Lower lobe of right lung (tissue), 2 donors: ENCODE data around the gene CEP120. TPM values are rescaled to one million over a fixed set of nuclear protein-coding genes. Genes with fewer than 3 reads are reported as not detected.

Experiments used
- ATAC-seq, 2 donors: fragments of 200-7000 bp; cut with Tn5 transposase; one replicate each; pipeline ENCODE4 v1.9.1; 2020 to 2022; ENCODE audit warnings: mild to moderate bottlenecking in 2 of 2, moderate library complexity in 2 of 2
- DNase-seq: peaks from one replicate; pipeline ENCODE4 v3.0.0-alpha.2; 2020
- H3K27ac ChIP-seq: fragments of 200-600 bp; one replicate; pipeline ENCODE4 v1.8.0; 2022
- H3K27me3 ChIP-seq: fragments of 200-600 bp; one replicate; pipeline ENCODE4 v1.8.0; 2022; ENCODE audit warnings: low read depth
- H3K36me3 ChIP-seq: fragments of 200-600 bp; one replicate; pipeline ENCODE4 v1.8.0; 2022; ENCODE audit warnings: mild to moderate bottlenecking
- H3K4me1 ChIP-seq: fragments of 200-600 bp; one replicate; pipeline ENCODE4 v1.8.0; 2022
- H3K4me3 ChIP-seq: fragments of 200-600 bp; one replicate; pipeline ENCODE4 v1.8.0; 2022; ENCODE audit warnings: mild to moderate bottlenecking
- H3K9me3 ChIP-seq: fragments of 200-600 bp; one replicate; pipeline ENCODE4 v1.8.0; 2022
- CTCF ChIP-seq: fragments of 200-600 bp; IDR thresholded peaks from one replicate; pipeline ENCODE4 v1.8.0; 2022; ENCODE audit warnings: antibody characterized with exemption, mild to moderate bottlenecking
- intact Hi-C: fragments of 100-400 bp; cut with DNase I; formaldehyde crosslinking; loops from one replicate; pipeline ENCODE4 v1.11.0; 2022
- total RNA-seq: library from RNA; stranded (reverse); fragmentation: NEBNext Ultra II Directional; extraction: Animal tissue kit (Norgen Biotek cat#: 25700); gene quantifications from one replicate; pipeline ENCODE4 v1.2.1, GENCODE V29; 2021
- donor health status: DM: no; HTN: yes; CAD: no; lungs with severe emphysema.

Gene CEP120
- total RNA-seq, 1 donor from 2014 or later, result 22.3 TPM

DNA sequence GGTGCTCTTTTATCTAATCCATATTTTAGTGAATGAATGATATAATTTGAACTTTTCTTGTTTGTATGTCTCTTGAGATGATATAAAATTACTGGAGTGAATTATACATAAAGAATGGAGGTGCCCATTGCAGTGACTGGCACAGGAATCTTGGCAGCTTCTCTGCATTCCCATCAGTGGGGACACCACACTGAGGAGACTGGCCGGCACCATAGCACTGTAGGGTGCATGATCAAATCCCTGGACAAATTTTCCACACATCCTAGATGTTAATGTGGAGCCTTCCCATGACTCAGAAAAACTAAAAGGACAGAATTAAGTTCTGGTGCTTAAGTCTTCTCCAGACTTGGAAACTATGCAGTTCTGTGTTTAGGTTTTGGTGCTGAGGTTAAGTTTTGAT, 124.1 kb downstream of the CEP120 start:
- DNase-seq (no peak), ATAC-seq (no peak)
- no peak for TF ChIP-seq CTCF
- Histone ChIP-seq H3K36me3 (no peaks in the 10 kb centered on the region), H3K9me3 (no peaks in the 10 kb centered on the region), H3K27me3 (no peaks in the 10 kb centered on the region), H3K4me3 (no peak overlapping the region), H3K4me1 (no peaks in the 10 kb centered on the region), H3K27ac (no peak overlapping the region)
- intact Hi-C loops, result no loop called here

DNA sequence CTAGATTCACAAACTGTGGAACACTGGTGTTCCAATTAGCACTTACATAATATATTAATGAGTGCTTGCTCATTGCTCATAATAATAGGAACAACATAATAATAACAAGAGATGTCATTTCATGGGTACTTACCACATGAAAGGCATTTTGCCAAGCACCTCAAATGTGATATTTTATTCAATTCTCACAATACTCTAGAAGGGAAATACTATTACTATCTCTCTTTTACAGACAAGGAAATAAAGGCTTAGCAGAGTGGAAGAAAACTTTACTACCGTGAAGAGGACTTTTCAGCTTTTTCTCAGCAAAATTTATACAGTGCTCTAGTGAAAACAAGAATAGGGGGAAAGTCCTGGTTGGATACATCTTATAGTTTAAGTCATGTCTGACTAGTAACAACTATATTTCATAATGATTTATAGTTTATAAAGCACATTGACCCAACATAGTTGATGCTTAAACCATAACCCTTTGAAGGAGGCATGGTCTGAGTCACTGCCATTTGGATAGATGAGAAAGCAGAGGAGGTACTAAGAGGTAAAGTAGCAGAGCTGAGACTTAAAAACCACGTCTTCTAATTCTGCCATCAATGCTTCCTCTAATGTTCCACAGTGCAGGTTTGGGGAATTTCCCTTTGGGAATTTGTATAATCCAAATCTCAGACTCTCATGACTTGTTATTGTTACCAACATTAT, 124.7 kb downstream of the CEP120 start:
- no peaks in the 10 kb centered on the region for H3K27me3 ChIP-seq
- DNase-seq (no peak), ATAC-seq (no peak)
- no peaks in the 10 kb centered on the region for H3K9me3 ChIP-seq
- no peak overlapping the region for H3K4me3 ChIP-seq
- no peak overlapping the region for H3K27ac ChIP-seq
- TF ChIP-seq CTCF, result no peak
- intact Hi-C loops, result no loop called here
- no peaks in the 10 kb centered on the region for H3K36me3 ChIP-seq
- no peaks in the 10 kb centered on the region for H3K4me1 ChIP-seq

DNA sequence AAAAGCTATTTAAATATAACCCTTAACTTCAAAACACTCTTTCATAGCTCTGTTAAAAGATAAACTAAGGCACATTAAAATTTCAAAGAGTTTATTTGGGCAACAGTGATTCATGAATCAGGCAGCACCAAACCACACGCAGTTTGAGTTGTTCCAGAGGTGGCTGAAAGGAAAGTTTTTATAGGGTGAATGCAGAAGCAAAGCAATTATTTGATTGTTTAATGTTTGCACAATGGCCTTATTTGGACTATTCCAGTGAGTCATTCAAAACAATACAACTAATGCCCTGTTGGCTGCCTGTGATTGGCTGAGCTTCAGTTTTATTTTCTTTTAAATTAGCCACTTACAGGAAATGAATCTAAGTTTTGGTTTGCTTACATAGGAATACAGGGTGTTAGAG, 125.3 kb downstream of the CEP120 start:
- no peak overlapping the region for H3K27ac ChIP-seq
- no peaks in the 10 kb centered on the region for H3K36me3 ChIP-seq
- intact Hi-C loops, result no loop called here
- no peak for DNase-seq
- H3K4me3 ChIP-seq, result no peak overlapping the region
- no peaks in the 10 kb centered on the region for H3K4me1 ChIP-seq
- H3K27me3 ChIP-seq, result no peaks in the 10 kb centered on the region
- H3K9me3 ChIP-seq, result no peaks in the 10 kb centered on the region
- TF ChIP-seq CTCF, result no peak
- no peak for ATAC-seq

- intact Hi-C loops, result no loop called here
- Histone ChIP-seq H3K4me1 (no peaks in the 10 kb centered on the region), H3K27ac (no peak overlapping the region), H3K4me3 (no peak overlapping the region), H3K27me3 (no peaks in the 10 kb centered on the region), H3K36me3 (no peaks in the 10 kb centered on the region), H3K9me3 (no peaks in the 10 kb centered on the region)
- DNase-seq (no peak), ATAC-seq (no peak)
- no peak for TF ChIP-seq CTCF
Observed at GRCh38 chr5:123297198-123297831, 125.9 kb downstream of the CEP120 start.

Other genes with a start within 250 kb of the CEP120 start
- gene CSNK1G3, start 88.8 kb upstream of the CEP120 start, total RNA-seq, result 35.2 TPM